IMR-90 (cell line): Measurements from ENCODE around the gene RETN. TPM values are rescaled to one million over a fixed set of nuclear protein-coding genes. Genes with fewer than 3 reads are reported as not detected.

Experiments used
- ATAC-seq: fragments of 200-7000 bp; cut with Tn5 transposase; 2 replicates; pipeline ENCODE4 v1.9.1; 2020; ENCODE audit warnings: low read depth, mild to moderate bottlenecking, moderate library complexity
- BruUV-seq: library from RNA; stranded (reverse); fragments of 400-500 nt; replicated peaks from 2 replicates; lab custom pipeline; 2021; lab: Mats Ljungman, UMichigan
- CTCF ChIA-PET: fragments of 300-600 bp; formaldehyde crosslinking; extraction: SDS; loops from one replicate; lab custom pipeline; 2021; ENCODE audit warnings: antibody characterized with exemption; lab: Yijun Ruan, JAX
- POLR2A ChIA-PET: fragments of 300-600 bp; sonication (Branson Sonifier 250); formaldehyde crosslinking; loops from one replicate; lab custom pipeline; 2022; ENCODE audit warnings: antibody characterized with exemption; ENCODE audit not compliant: unreplicated experiment; lab: Charles Lee
- DNase-seq: peaks from one replicate; pipeline ENCODE4 v3.0.0; 2013
- H2AFZ ChIP-seq: replicated peaks from 2 replicates; pipeline ENCODE3; 2013; ENCODE audit warnings: low read length, mild to moderate bottlenecking; ENCODE audit not compliant: poor library complexity
- H2AK5ac ChIP-seq: 2 replicates; pipeline ENCODE4 v1.6.1; 2013; ENCODE audit warnings: low read depth, low read length, inconsistent platforms
- H2AK9ac ChIP-seq: replicated peaks from 2 replicates; pipeline ENCODE3; 2013; ENCODE audit warnings: mild to moderate bottlenecking, low read depth, low read length, moderate library complexity; ENCODE audit not compliant: poor library complexity
- H2BK120ac ChIP-seq: 2 replicates; pipeline ENCODE4 v1.6.1; 2013; ENCODE audit warnings: low read depth, low read length, inconsistent platforms
- H2BK15ac ChIP-seq: 3 replicates; pipeline ENCODE4 v1.6.1; 2013; ENCODE audit warnings: low read depth, low read length, inconsistent platforms
- H2BK20ac ChIP-seq: 2 replicates; pipeline ENCODE4 v1.6.1; 2013; ENCODE audit warnings: low read depth, mild to moderate bottlenecking, inconsistent platforms, low read length, moderate library complexity
- H2BK5ac ChIP-seq: 2 replicates; pipeline ENCODE4 v1.6.1; 2013; ENCODE audit warnings: mild to moderate bottlenecking, low read depth, low read length, inconsistent platforms; ENCODE audit not compliant: poor library complexity, severe bottlenecking
- H3K14ac ChIP-seq: replicated peaks from 2 replicates; pipeline ENCODE4 v1.6.1; 2013; ENCODE audit warnings: low read depth, low read length, inconsistent platforms
- H3K18ac ChIP-seq: 2 replicates; pipeline ENCODE4 v1.6.1; 2013; ENCODE audit warnings: low read depth, low read length, control low read depth
- H3K23ac ChIP-seq: 2 replicates; pipeline ENCODE4 v1.6.1; 2013; ENCODE audit warnings: low read depth, low read length, inconsistent platforms
- H3K27ac ChIP-seq: 2 replicates; pipeline ENCODE4 v1.5.1; 2013; ENCODE audit warnings: mild to moderate bottlenecking, control low read depth, low read length; ENCODE audit not compliant: insufficient read depth
- H3K27me3 ChIP-seq: 2 replicates; pipeline ENCODE4 v1.6.1; 2013; ENCODE audit warnings: low read length; ENCODE audit not compliant: control insufficient read depth, insufficient read depth
- H3K36me3 ChIP-seq: 2 replicates; pipeline ENCODE4 v1.6.1; 2013; ENCODE audit warnings: low read length, mixed read lengths; ENCODE audit not compliant: control insufficient read depth, insufficient read depth
- H3K4ac ChIP-seq: 2 replicates; pipeline ENCODE4 v1.6.1; 2013; ENCODE audit warnings: low read depth, low read length, inconsistent platforms
- H3K4me1 ChIP-seq: 2 replicates; pipeline ENCODE4 v1.6.1; 2013; ENCODE audit warnings: low read length, mixed read lengths; ENCODE audit not compliant: control insufficient read depth, insufficient read depth
- H3K4me2 ChIP-seq: 2 replicates; pipeline ENCODE4 v1.6.1; 2013; ENCODE audit warnings: low read depth, mild to moderate bottlenecking, control low read depth, low read length, moderate library complexity
- H3K4me3 ChIP-seq: 2 replicates; pipeline ENCODE4 v1.5.1; 2013; ENCODE audit warnings: low read depth, mild to moderate bottlenecking, control low read depth, low read length, moderate library complexity; ENCODE audit not compliant: insufficient read depth
- H3K56ac ChIP-seq: 2 replicates; pipeline ENCODE4 v1.6.1; 2013; ENCODE audit warnings: low read length, inconsistent platforms; ENCODE audit not compliant: insufficient read depth; ENCODE audit errors: extremely low read depth
- H3K79me1 ChIP-seq, 2 experiments: 2 replicates each; pipeline ENCODE4 v1.6.1; 2013; ENCODE audit warnings: low read length in 2 of 2, inconsistent platforms in 1 of 2, low read depth in 1 of 2
- H3K9ac ChIP-seq: 2 replicates; pipeline ENCODE4 v1.6.1; 2013; ENCODE audit warnings: low read depth, low read length, control low read depth
- H3K9me1 ChIP-seq: 2 replicates; pipeline ENCODE4 v1.6.1; 2013; ENCODE audit warnings: low read length, inconsistent platforms; ENCODE audit not compliant: insufficient read depth
- H3K9me3 ChIP-seq: 2 replicates; pipeline ENCODE4 v1.6.1; 2013; ENCODE audit warnings: low read length; ENCODE audit not compliant: control insufficient read depth, insufficient read depth
- H4K20me1 ChIP-seq: 2 replicates; pipeline ENCODE4 v1.6.1; 2013; ENCODE audit warnings: low read length, inconsistent platforms; ENCODE audit not compliant: insufficient read depth
- H4K5ac ChIP-seq: 2 replicates; pipeline ENCODE4 v1.6.1; 2013; ENCODE audit warnings: mild to moderate bottlenecking, low read depth, low read length, control low read depth
- H4K8ac ChIP-seq, 2 experiments: 2 replicates each; pipeline ENCODE4 v1.6.1; 2013; ENCODE audit warnings: low read depth in 2 of 2, low read length in 2 of 2, control low read depth in 1 of 2, inconsistent platforms in 1 of 2
- H4K91ac ChIP-seq: 2 replicates; pipeline ENCODE4 v1.6.1; 2013; ENCODE audit warnings: low read depth, low read length, inconsistent platforms; ENCODE audit not compliant: insufficient read depth
- BHLHE40 ChIP-seq: fragments of 150-350 bp; IDR thresholded peaks from 2 replicates; pipeline ENCODE4 v1.6.1; 2016; ENCODE audit warnings: mild to moderate bottlenecking, low read depth, low read length
- CEBPB ChIP-seq: IDR thresholded peaks from 2 replicates; pipeline ENCODE4 v1.6.1; 2012; ENCODE audit warnings: low read depth, low read length, improper control_type of control experiment
- CHD1 ChIP-seq: IDR thresholded peaks from 2 replicates; pipeline ENCODE4 v1.6.1; 2012; ENCODE audit warnings: low read depth, low read length, improper control_type of control experiment
- FOS ChIP-seq: fragments of 150-350 bp; IDR thresholded peaks from 2 replicates; pipeline ENCODE4 v1.6.1; 2016; ENCODE audit warnings: low read depth, low read length
- MAFK ChIP-seq: IDR thresholded peaks from 2 replicates; pipeline ENCODE4 v1.6.1; 2012; ENCODE audit warnings: low read depth, low read length, improper control_type of control experiment
- MAZ ChIP-seq: IDR thresholded peaks from 2 replicates; pipeline ENCODE4 v1.6.1; 2012; ENCODE audit warnings: low read depth, mild to moderate bottlenecking, low read length, improper control_type of control experiment, moderate library complexity, borderline replicate concordance
- MXI1 ChIP-seq: IDR thresholded peaks from 2 replicates; pipeline ENCODE4 v1.6.1; 2012; ENCODE audit warnings: low read depth, mild to moderate bottlenecking, low read length, moderate library complexity, borderline replicate concordance
- NFE2L2 ChIP-seq: fragments of 150-350 bp; IDR thresholded peaks from 2 replicates; pipeline ENCODE4 v1.6.1; 2016; ENCODE audit warnings: low read depth, mild to moderate bottlenecking, low read length
- POLR2A ChIP-seq: IDR thresholded peaks from 2 replicates; pipeline ENCODE4 v1.6.1; 2012; ENCODE audit warnings: mild to moderate bottlenecking, low read depth, low read length
- RAD21 ChIP-seq: IDR thresholded peaks from 2 replicates; pipeline ENCODE4 v1.6.1; 2012; ENCODE audit warnings: low read length, improper control_type of control experiment
- RCOR1 ChIP-seq: IDR thresholded peaks from 2 replicates; pipeline ENCODE4 v1.6.1; 2012; ENCODE audit warnings: mild to moderate bottlenecking, low read length, improper control_type of control experiment; ENCODE audit not compliant: insufficient replicate concordance
- RFX5 ChIP-seq: IDR thresholded peaks from 2 replicates; pipeline ENCODE4 v1.8.0; 2012; ENCODE audit warnings: low read depth, mild to moderate bottlenecking, low read length, moderate library complexity
- SMC3 ChIP-seq: fragments of 150-350 bp; IDR thresholded peaks from 2 replicates; pipeline ENCODE4 v1.6.1; 2016; ENCODE audit warnings: low read depth, mild to moderate bottlenecking, antibody characterized with exemption, low read length, moderate library complexity
- USF2 ChIP-seq: fragments of 150-350 bp; IDR thresholded peaks from 2 replicates; pipeline ENCODE4 v1.6.1; 2017; ENCODE audit warnings: mild to moderate bottlenecking, antibody characterized with exemption, low read length, low read depth
- WGBS, 2 experiments: methylation state at CpG; one replicate each; pipeline versions ENCODE4 v1.1.5 to v1.1.7; 2013; ENCODE audit warnings: missing lambda C conversion rate in 2 of 2; ENCODE audit not compliant: insufficient read length in 1 of 2; ENCODE audit errors: extremely low coverage in 2 of 2; 5-methylcytosine and 5-hydroxymethylcytosine counted together
- dilution Hi-C: fragments of 300-500 bp; cut with HindIII; formaldehyde crosslinking; loops from one replicate; pipeline ENCODE4 v1.14.3; 2018; ENCODE audit warnings: low sequenced_read_pairs; ENCODE audit not compliant: unreplicated experiment
- in situ Hi-C: fragments of 300-500 bp; cut with MboI; formaldehyde crosslinking; loops from 3 replicates; pipeline ENCODE4 v1.14.3; 2019; ENCODE audit warnings: low sequenced_read_pairs, inconsistent platforms, mixed read lengths
- intact Hi-C: fragments of 100-400 bp; cut with micrococcal nuclease; formaldehyde crosslinking; loops from 2 replicates; pipeline ENCODE4 v1.10.0; 2022
- polyA plus RNA-seq, 3 experiments: library from polyadenylated mRNA; depleted of rRNA; stranded (reverse); fragments of >200 nt; gene quantifications; 2 replicates each; pipeline ENCODE4 v1.2.3, GENCODE V29; 2012; ENCODE audit warnings: low replicate concordance in 1 of 3
- total RNA-seq: library from RNA; depleted of rRNA; stranded (reverse); fragments of >200 nt; gene quantifications from 2 replicates; pipeline ENCODE4 v1.2.3, GENCODE V29; 2012
- TF ChIP-seq, protein P1 (sequence below): fragments of 150-350 bp; IDR thresholded peaks from 2 replicates; pipeline ENCODE4 v1.6.1; 2016; ENCODE audit warnings: low read depth, mild to moderate bottlenecking, low read length, moderate library complexity, borderline replicate concordance
- TF ChIP-seq, protein P2 (sequence below): conservative IDR thresholded peaks from 2 replicates; pipeline ENCODE4 v1.5.1; 2012; ENCODE audit warnings: mild to moderate bottlenecking, low read depth, low read length, improper control_type of control experiment

The RETN gene
- total and polyA plus RNA-seq, 2 of the 4 experiments (the other 2 are of a cell fraction) = not detected

DNA sequence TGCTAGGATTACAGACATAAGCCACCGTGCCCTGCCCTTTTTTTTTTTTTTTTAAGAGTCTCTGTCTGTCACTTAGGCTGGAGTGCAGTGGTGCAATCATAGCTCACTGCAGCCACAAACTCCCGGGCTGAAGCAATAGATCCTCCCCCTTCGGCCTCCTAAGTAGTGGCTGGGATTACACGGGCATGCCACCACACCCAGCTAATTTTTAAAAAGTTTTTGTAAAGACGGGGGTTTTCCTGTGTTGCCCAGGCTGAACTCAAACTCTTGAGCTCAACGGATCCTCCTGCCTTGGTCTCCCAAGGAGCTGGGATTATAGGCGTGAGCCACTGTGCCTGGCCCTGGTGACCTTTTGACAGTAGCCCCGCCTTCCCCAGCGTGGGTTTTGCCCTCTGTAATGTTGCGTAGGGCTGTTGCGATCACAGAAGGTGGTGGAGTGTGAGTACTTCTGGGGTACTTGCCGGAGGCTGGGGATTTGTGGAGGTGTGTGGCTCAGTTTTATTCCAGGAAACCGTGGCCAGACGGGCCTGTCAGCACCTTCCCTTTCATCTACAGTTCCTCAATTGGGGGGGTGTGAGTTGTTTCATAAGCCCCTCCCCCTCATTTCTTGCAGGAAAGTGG, 11.6 kb upstream of the RETN start:
- no peak overlapping the region for H4K91ac ChIP-seq
- H3K9me3 ChIP-seq = no peaks in the 10 kb centered on the region
- H3K18ac ChIP-seq = no peak overlapping the region
- H3K4me3 ChIP-seq = no peak overlapping the region
- H3K27ac ChIP-seq = no peak overlapping the region
- H3K36me3 ChIP-seq = no peaks in the 10 kb centered on the region
- 60% methylated on average over 6 of the region's 14 CpGs; no CpG with 5 or more reads in 1 of the 2 experiments for WGBS, 2 experiments
- H3K4me1 ChIP-seq = no peaks in the 10 kb centered on the region
- H3K14ac ChIP-seq = no peak overlapping the region
- TF ChIP-seq, protein P1, sequence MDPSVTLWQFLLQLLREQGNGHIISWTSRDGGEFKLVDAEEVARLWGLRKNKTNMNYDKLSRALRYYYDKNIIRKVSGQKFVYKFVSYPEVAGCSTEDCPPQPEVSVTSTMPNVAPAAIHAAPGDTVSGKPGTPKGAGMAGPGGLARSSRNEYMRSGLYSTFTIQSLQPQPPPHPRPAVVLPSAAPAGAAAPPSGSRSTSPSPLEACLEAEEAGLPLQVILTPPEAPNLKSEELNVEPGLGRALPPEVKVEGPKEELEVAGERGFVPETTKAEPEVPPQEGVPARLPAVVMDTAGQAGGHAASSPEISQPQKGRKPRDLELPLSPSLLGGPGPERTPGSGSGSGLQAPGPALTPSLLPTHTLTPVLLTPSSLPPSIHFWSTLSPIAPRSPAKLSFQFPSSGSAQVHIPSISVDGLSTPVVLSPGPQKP = no peak
- TF ChIP-seq CHD1 (no peak), MXI1 (no peak), MAZ (no peak), RCOR1 (no peak), SMC3 (no peak), RAD21 (no peak), POLR2A (no peak), BHLHE40 (no peak), USF2 (no peak), MAFK (no peak), RFX5 (no peak), FOS (no peak), CEBPB (no peak), NFE2L2 (no peak)
- TF ChIP-seq, protein P2, sequence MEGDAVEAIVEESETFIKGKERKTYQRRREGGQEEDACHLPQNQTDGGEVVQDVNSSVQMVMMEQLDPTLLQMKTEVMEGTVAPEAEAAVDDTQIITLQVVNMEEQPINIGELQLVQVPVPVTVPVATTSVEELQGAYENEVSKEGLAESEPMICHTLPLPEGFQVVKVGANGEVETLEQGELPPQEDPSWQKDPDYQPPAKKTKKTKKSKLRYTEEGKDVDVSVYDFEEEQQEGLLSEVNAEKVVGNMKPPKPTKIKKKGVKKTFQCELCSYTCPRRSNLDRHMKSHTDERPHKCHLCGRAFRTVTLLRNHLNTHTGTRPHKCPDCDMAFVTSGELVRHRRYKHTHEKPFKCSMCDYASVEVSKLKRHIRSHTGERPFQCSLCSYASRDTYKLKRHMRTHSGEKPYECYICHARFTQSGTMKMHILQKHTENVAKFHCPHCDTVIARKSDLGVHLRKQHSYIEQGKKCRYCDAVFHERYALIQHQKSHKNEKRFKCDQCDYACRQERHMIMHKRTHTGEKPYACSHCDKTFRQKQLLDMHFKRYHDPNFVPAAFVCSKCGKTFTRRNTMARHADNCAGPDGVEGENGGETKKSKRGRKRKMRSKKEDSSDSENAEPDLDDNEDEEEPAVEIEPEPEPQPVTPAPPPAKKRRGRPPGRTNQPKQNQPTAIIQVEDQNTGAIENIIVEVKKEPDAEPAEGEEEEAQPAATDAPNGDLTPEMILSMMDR = no peak
- no peak overlapping the region for H3K4me2 ChIP-seq
- POLR2A ChIA-PET = no interaction called here
- dilution Hi-C loops (no loop called here), intact Hi-C loops (no loop called here), in situ Hi-C loops (no loop called here)
- no peak overlapping the region for H2BK15ac ChIP-seq
- H4K8ac ChIP-seq = no peak overlapping the region
- H2AFZ ChIP-seq = no peak overlapping the region
- peaks cover 10% of the 10 kb centered on the region for H3K27me3 ChIP-seq
- H3K4ac ChIP-seq = no peak overlapping the region
- no peak overlapping the region for H2BK20ac ChIP-seq
- no peak for DNase-seq
- no TSS peak for BruUV-seq
- no peak overlapping the region for H2BK120ac ChIP-seq
- no peak overlapping the region for H4K5ac ChIP-seq
- no peaks in the 10 kb centered on the region for H3K9me1 ChIP-seq
- H2BK5ac ChIP-seq = no peak overlapping the region
- H2AK5ac ChIP-seq = no peak overlapping the region
- no peak; the same call in 1 of the 2 replicates for ATAC-seq
- H2AK9ac ChIP-seq = no peak overlapping the region
- no peaks in the 10 kb centered on the region for H3K79me1 ChIP-seq
- CTCF ChIA-PET = interaction anchor here (0.7 kb wide), 1 partner anchor 206 kb away, joined by 7 read pairs; no protein-coding TSS in a partner anchor
- H3K9ac ChIP-seq = no peak overlapping the region
- H3K56ac ChIP-seq = no peak overlapping the region
- no peak overlapping the region for H3K23ac ChIP-seq
- no peaks in the 10 kb centered on the region for H4K20me1 ChIP-seq
